Measurements from ENCODE around the gene MN1.

The MN1 gene

DNA sequence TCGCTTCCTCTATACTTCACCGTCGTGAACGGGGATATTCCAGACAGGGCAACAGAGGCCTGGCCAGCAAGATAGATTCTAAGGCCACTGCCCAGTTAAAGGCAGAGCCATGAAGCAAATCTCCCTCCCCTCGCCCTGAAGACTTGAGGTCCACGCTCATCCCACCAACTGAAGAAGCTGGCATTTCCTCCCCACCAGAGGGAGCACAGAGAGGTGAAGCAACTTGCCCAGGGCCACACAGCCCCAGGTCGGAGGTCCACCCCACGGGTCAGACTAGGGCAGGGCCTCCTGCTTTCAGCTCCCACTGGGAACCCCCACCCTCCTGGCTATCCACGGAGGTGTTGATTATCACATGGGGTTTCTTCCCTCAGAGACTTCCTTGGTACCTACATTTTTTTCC, 27.4 kb downstream of the MN1 start:
- TF ChIP-seq, protein P1, sequence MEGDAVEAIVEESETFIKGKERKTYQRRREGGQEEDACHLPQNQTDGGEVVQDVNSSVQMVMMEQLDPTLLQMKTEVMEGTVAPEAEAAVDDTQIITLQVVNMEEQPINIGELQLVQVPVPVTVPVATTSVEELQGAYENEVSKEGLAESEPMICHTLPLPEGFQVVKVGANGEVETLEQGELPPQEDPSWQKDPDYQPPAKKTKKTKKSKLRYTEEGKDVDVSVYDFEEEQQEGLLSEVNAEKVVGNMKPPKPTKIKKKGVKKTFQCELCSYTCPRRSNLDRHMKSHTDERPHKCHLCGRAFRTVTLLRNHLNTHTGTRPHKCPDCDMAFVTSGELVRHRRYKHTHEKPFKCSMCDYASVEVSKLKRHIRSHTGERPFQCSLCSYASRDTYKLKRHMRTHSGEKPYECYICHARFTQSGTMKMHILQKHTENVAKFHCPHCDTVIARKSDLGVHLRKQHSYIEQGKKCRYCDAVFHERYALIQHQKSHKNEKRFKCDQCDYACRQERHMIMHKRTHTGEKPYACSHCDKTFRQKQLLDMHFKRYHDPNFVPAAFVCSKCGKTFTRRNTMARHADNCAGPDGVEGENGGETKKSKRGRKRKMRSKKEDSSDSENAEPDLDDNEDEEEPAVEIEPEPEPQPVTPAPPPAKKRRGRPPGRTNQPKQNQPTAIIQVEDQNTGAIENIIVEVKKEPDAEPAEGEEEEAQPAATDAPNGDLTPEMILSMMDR (IDR thresholded peaks at IDR 0.05; ENCODE audit: low read depth, low read length) = no peak
- TF ChIP-seq MYC (IDR thresholded peaks at IDR 0.05; ENCODE audit: low read depth, low read length) = no peak
- TF ChIP-seq POLR2A (IDR thresholded peaks at IDR 0.05; ENCODE audit: extremely low read depth, insufficient read length) = no peak
- TF ChIP-seq, protein P2, sequence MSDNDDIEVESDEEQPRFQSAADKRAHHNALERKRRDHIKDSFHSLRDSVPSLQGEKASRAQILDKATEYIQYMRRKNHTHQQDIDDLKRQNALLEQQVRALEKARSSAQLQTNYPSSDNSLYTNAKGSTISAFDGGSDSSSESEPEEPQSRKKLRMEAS (IDR thresholded peaks at IDR 0.05; ENCODE audit: low read depth, low read length) = no peak
- no peak overlapping the region for H3K4me3 ChIP-seq (ENCODE audit: low read depth, low read length)
- no peak for DNase-seq (ENCODE audit: low read depth)

DNA sequence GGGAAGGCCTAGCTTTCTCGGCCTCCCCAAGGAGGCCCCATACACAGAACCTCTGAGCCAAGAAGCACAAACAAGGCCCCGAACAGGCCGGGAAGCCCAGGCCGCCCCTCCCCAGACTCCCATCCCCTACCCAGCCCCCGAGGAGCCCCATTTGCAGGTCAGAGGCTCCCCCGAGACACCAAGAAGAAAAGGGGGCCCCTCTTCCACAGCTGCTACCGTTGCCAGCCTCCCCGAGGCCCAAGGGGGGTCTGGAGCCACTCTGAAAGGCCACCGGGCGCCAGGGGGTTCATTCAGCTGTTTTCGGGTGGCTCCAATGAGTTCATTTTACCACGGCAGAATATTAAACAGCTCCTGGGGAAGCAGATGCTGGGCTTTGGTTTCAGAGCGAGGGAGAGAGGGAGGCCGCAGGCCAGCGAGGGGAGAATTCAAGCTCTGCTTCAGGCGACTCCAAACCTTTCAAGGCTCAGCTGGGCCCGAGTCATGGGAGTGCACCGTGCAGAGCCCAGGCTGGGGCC, 28.5 kb downstream of the MN1 start:
- TF ChIP-seq, protein P2 (IDR thresholded peaks at IDR 0.05; ENCODE audit: low read depth, low read length) = no peak
- TF ChIP-seq, protein P1 (IDR thresholded peaks at IDR 0.05; ENCODE audit: low read depth, low read length) = no peak
- no peak for TF ChIP-seq MYC (IDR thresholded peaks at IDR 0.05; ENCODE audit: low read depth, low read length)
- TF ChIP-seq POLR2A (IDR thresholded peaks at IDR 0.05; ENCODE audit: extremely low read depth, insufficient read length) = no peak
- H3K4me3 ChIP-seq (ENCODE audit: low read depth, low read length) = no peak overlapping the region
- no peak for DNase-seq (ENCODE audit: low read depth)

DNA sequence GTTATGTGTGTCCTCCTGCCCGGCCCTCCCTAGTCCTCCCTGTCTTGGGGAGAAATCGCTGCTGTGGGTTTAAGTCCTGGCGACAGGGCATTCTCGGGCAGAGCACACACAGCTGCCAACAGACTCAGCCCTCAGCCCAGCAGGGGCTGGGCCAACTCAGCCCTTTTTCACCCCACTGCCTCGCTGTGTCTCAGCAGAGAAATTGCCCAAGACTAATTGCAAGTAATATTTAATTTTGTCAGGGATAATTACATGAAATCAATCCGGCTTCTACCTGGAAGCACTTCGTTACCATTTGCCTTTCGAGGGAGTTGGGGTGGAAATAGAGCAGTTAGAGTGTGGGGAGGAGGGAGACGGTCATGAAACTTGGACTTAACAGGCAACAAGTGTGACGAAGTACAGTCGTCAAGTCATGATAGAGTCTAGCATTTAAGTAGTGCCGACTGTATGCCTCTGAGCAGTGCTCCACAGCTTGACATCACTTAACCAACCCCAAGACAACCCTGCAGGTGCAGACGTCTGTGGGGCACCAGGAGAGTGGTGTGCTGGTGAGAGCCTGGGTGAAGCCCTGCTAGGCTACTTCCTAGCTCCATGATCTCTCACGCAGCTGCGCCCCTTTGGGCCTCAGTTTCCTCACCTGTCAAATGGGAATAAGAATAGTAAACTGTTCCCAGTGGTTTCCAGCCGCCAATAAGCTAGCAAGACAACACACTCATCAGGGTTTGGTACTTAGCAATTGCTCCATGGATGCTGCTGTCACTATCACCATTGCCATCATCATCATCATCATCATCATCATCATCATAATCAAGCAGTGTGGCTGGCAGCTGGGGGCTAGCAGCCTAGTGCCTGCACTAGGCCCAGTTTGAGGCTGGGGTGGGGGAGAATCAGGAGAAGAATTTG, 29.2 kb downstream of the MN1 start:
- TF ChIP-seq, protein P1 (IDR thresholded peaks at IDR 0.05; ENCODE audit: low read depth, low read length) = no peak
- no peak for TF ChIP-seq MYC (IDR thresholded peaks at IDR 0.05; ENCODE audit: low read depth, low read length)
- TF ChIP-seq, protein P2 (IDR thresholded peaks at IDR 0.05; ENCODE audit: low read depth, low read length) = no peak
- TF ChIP-seq POLR2A (IDR thresholded peaks at IDR 0.05; ENCODE audit: extremely low read depth, insufficient read length) = no peak
- no peak for DNase-seq (ENCODE audit: low read depth)
- no peak overlapping the region for H3K4me3 ChIP-seq (ENCODE audit: low read depth, low read length)

DNA sequence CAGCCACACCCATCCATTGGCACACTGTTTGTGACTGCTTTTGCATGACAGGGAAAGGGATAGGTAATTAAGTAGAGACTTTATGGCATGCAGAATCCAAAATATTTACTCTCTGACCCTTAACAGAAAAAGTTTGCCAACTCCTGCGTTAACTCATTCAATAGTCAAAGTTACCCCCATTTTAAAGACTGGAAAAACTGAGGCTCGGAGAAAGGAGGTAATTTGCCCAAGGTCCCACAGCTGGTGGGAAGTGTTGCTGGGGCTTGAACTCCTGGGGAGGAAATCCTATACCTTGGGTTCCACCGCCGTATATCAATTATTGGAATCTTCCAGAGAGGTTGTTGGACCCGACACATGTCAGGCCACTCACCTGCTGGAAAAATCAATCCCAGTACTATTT, 29.9 kb downstream of the MN1 start:
- DNase-seq (ENCODE audit: low read depth) = no peak
- TF ChIP-seq MYC (IDR thresholded peaks at IDR 0.05; ENCODE audit: low read depth, low read length) = no peak
- TF ChIP-seq, protein P2 (IDR thresholded peaks at IDR 0.05; ENCODE audit: low read depth, low read length) = no peak
- TF ChIP-seq, protein P1 (IDR thresholded peaks at IDR 0.05; ENCODE audit: low read depth, low read length) = no peak
- no peak for TF ChIP-seq POLR2A (IDR thresholded peaks at IDR 0.05; ENCODE audit: extremely low read depth, insufficient read length)
- no peak overlapping the region for H3K4me3 ChIP-seq (ENCODE audit: low read depth, low read length)

DNA sequence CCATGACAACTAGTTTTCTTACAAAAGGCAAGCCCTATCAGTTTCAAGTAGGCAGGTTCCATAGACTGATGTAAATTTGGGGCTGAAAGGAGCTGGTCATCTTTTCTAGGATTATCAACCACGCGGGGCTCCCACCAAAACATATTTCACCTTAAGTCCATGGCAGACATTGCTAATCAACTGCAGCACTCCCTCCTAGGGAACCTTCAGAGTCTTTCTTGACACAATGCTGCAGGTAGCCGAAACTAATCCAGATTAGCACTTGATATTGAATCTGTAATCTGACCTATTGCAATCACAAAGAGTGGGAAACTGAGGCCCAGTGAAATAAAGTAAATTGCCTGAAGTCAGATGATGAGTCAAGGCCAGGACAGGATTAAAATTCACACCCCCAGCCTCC, 32.5 kb downstream of the MN1 start:
- TF ChIP-seq MYC (IDR thresholded peaks at IDR 0.05; ENCODE audit: low read depth, low read length) (no peak), POLR2A (IDR thresholded peaks at IDR 0.05; ENCODE audit: extremely low read depth, insufficient read length) (no peak)
- TF ChIP-seq, protein P1 (IDR thresholded peaks at IDR 0.05; ENCODE audit: low read depth, low read length) = no peak
- TF ChIP-seq, protein P2 (IDR thresholded peaks at IDR 0.05; ENCODE audit: low read depth, low read length) = no peak
- no peak overlapping the region for H3K4me3 ChIP-seq (ENCODE audit: low read depth, low read length)
- DNase-seq (ENCODE audit: low read depth) = no peak

Measured in NB4 (cell line).